ENCODE data around the gene SPN. TPM values are rescaled to one million over a fixed set of nuclear protein-coding genes. Genes with fewer than 3 reads are reported as not detected.

SPN gene
- total and polyA plus RNA-seq, 12 donors = 0.29 to 12.6 (median 1.7) TPM

DNA sequence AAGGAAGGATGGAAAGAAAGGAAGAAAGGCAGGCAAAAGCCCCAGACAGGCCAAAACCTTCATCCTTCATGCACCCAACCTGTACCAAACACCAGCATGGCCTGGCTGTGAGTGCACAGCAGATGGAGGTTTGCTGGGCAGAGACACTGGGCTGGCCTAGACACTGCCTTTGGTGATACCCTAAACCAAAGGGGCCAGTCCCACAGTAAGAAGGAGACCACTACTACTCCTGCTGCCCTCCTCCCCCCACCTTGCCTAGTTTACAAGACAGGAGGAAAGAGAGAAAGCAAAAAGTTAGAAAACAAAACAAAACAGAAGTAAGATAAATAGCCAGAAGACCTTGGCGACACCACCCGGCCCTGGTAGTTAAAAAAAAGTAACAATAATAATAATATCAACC is 35.0 kb downstream of the SPN start:
- TF ChIP-seq, protein P1, sequence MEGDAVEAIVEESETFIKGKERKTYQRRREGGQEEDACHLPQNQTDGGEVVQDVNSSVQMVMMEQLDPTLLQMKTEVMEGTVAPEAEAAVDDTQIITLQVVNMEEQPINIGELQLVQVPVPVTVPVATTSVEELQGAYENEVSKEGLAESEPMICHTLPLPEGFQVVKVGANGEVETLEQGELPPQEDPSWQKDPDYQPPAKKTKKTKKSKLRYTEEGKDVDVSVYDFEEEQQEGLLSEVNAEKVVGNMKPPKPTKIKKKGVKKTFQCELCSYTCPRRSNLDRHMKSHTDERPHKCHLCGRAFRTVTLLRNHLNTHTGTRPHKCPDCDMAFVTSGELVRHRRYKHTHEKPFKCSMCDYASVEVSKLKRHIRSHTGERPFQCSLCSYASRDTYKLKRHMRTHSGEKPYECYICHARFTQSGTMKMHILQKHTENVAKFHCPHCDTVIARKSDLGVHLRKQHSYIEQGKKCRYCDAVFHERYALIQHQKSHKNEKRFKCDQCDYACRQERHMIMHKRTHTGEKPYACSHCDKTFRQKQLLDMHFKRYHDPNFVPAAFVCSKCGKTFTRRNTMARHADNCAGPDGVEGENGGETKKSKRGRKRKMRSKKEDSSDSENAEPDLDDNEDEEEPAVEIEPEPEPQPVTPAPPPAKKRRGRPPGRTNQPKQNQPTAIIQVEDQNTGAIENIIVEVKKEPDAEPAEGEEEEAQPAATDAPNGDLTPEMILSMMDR (IDR thresholded peaks at IDR 0.05) = no peak

DNA sequence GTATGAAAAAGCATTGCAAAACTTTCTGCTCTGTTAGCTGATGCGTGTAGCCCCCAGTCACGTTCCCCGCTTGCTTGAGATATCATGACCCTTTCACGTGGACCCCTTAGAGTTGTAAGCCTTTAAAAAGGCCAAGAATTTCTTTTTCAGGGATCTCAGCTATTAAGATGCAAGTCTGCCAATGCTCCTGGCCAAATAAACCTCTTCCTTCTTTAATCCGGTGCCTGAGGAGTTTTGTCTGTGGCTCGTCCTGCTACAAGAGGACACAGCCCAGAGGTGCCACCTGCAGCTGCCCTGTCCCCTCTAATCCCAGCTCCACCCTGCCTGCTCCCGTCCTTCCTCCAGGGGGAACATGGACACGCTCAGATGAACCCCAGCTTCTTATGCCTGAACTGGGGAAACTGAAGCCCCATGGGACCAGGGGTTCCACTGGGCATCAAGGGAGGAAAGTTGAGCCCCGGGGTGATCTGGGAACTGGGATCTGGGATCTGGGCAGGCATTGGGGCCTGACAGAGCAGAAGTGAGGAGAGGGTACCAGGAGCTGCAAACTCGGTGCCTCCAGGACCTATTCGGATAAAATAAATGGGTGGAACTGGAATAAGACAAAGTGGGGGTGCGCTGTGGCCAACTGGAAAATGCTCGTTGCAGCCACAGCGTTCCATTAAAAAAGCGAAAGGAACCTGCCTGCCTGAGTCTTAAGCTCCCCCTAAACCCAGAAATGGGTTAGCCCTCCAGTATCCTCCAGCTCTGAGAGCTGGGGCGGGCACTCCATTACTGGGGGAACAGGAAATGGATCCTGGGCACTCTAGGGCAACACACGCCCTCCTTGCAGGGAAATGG is 35.7 kb downstream of the SPN start:
- no peak for DNase-seq
- Histone ChIP-seq H3K9me3 (no peaks in the 10 kb centered on the region), H3K4me1 (peaks cover 0 to 19% (median 0%) of the 10 kb centered on the region in 9 donors), H3K36me3 (peaks cover 0 to 4% (median 0%) of the 10 kb centered on the region in 9 donors), H3K27me3 (no peaks in the 10 kb centered on the region), H3K27ac (no peak overlapping the region), H3K4me3 (no peak overlapping the region)
- WGBS, 2 donors = 90 to 92% methylated on average over 17 of the region's 17 CpGs
- intact Hi-C loops (cut with DNase I) = loop anchor here in 7 of 10 donors (5.0 to 10.0 kb wide), 5 partner anchors 146 to 329 kb away; partner anchors contain the start of genes C16orf92 (in 5 of the 7) and DOC2A (in 1 of the 7)
- ATAC-seq = no peak
- TF ChIP-seq, protein P1 (IDR thresholded peaks at IDR 0.05) = no peak

More for the DNA sequence above, 35.0 kb downstream of the SPN start:
- Histone ChIP-seq H3K4me3 (no peak overlapping the region), H3K27ac (no peak overlapping the region), H3K36me3 (peaks cover 0 to 4% (median 0%) of the 10 kb centered on the region in 9 donors), H3K4me1 (peaks cover 0 to 18% (median 0%) of the 10 kb centered on the region in 9 donors), H3K27me3 (no peaks in the 10 kb centered on the region), H3K9me3 (no peaks in the 10 kb centered on the region)
- no peak for ATAC-seq
- no peak for DNase-seq
- 78 to 80% methylated on average over 2 of the region's 2 CpGs for WGBS, 2 donors
- intact Hi-C loops (cut with DNase I) = loop anchor here in 7 of 10 donors (5.0 to 10.0 kb wide), 5 partner anchors 147 to 329 kb away; partner anchors contain the start of genes C16orf92 (in 5 of the 7) and DOC2A (in 1 of the 7)

DNA sequence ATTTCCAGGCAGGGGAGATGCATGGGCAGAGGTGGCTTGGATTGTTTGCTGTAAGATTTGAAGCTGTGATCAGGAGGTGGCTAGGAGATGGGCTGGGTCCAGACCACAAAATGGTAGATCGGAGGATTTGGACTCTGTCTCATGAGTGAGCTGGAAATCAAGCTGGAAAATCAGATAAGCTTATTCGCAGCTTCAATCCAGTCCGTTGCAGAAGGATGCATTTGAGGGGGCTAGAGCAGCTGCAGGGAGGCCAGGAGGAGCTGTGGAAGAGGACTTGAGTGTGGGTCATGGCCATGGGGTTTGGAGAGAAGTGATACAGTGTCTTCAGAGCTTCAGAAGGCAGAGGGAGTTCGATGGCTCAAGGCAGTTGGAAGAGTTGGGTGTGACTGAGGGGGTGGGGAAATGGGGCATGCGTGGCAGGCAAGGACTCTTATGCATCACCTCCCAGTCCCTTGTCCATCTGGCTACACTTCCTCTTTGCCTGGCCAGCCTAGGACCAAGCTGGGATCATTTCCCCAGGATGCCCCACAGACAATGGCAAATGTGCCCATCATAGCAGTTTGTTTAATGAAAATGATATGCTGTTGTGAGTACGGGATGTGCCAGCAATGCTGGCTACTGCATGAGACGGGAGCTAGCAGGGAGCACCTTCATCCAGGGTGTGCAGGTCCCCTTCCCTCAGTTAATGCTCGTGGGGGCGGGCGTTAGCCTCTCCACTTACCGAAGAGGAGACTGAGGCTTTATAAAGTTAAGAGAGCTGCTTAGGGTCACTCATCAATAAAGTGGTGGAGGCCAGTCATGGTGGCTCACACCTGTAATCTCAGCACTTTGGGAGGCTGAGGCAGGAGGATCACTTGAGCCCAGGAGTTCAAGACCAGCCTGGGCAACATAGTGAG is 36.5 kb downstream of the SPN start:
- no peak for ATAC-seq
- H3K4me1 ChIP-seq = peaks cover 0 to 19% (median 0%) of the 10 kb centered on the region in 9 donors
- 68 to 71% methylated on average over 11 of the region's 11 CpGs for whole genome bisulfite sequencing, 2 donors
- H3K9me3 ChIP-seq = no peaks in the 10 kb centered on the region
- no peak overlapping the region for H3K4me3 ChIP-seq
- H3K27ac ChIP-seq = no peak overlapping the region
- no peak for DNase-seq
- TF ChIP-seq, protein P1 (IDR thresholded peaks at IDR 0.05) = no peak
- intact Hi-C loops (cut with DNase I) = loop anchor here (1.0 to 10.0 kb wide), 9 partner anchors 145 to 328 kb away; partner anchors contain the start of genes C16orf92 (in 7 of the 10) and DOC2A (in 1 of the 10)
- peaks cover 0 to 4% (median 0%) of the 10 kb centered on the region in 9 donors for H3K36me3 ChIP-seq
- no peaks in the 10 kb centered on the region for H3K27me3 ChIP-seq

Measured in heart right ventricle (tissue), 16 donors.